Measurements from ENCODE around the gene STARD5.

Gene STARD5

GRCh38 chr15:81317642-81318017 is 6.3 kb downstream of the STARD5 start:
- no peak overlapping the region for H3K27ac ChIP-seq
- TF ChIP-seq CTCF (IDR thresholded peaks at IDR 0.05) (no peak), ZFX (IDR thresholded peaks at IDR 0.05; ENCODE audit: borderline replicate concordance) (no peak)

- TF ChIP-seq CTCF (IDR thresholded peaks at IDR 0.05) (no peak), ZFX (IDR thresholded peaks at IDR 0.05; ENCODE audit: borderline replicate concordance) (no peak)
- H3K27ac ChIP-seq: no peak overlapping the region
Measured at GRCh38 chr15:81316267-81316666, 7.7 kb downstream of the STARD5 start.

DNA sequence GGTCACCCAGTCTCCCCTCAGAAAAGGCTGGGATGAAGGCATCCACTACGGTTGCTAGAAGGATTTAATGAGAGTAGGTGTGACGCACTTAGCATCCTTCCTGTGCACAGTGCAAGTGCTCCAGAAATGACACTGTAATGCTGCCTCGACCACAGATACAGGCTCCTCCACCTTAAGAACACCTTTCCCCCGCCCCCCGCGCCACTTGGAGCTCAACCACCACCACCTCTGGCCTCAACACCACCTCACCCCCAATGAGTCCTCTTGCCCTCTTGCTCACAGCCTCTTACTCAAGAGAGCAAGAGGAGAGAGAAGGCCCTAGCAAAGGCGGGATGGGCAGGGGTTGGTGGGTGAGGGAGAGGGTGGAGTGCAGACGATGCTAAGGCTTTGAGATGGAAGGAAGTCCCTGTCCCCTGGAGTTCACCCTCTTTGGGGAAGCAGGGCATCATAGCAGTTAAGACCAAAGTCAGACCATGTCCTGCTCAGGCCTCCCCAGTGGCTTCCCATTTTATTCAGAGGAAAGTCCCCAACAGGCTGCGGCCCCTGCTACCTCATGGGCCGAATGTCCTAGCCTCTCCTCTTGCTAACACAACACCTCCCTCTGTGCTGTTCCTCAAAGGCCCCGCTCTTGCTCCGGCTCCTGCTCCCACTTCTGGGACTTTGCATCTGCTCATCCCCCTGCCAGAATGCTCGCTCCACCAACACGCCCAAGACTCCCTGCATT is 8.3 kb downstream of the STARD5 start:
- no peak overlapping the region for H3K27ac ChIP-seq
- TF ChIP-seq ZFX (IDR thresholded peaks at IDR 0.05; ENCODE audit: borderline replicate concordance): no peak
- no peak for TF ChIP-seq CTCF (IDR thresholded peaks at IDR 0.05)

- no peak overlapping the region for H3K27ac ChIP-seq
- TF ChIP-seq CTCF (IDR thresholded peaks at IDR 0.05) (no peak), ZFX (IDR thresholded peaks at IDR 0.05; ENCODE audit: borderline replicate concordance) (no peak)
Measured at GRCh38 chr15:81314378-81314777, 9.6 kb downstream of the STARD5 start.

DNA sequence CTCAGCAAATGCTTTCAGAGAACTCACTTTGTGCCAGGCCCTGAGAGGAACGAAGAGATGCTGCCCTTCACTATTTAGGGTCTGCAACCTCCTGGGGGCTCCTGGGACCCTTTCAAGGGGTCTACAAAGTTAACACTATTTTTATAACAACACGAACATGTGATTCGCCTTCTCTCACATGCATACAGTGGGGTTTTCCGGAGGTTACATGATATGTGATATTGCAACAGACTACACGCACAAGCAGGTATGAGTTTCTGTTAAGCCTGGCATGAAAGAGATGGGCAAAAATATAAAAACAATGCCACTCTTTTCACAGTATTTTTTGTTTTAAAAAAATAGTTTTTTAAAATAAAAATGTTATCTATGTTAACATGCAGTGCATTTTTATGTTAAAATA is 10.3 kb downstream of the STARD5 start:
- H3K27ac ChIP-seq: no peak overlapping the region
- TF ChIP-seq CTCF (IDR thresholded peaks at IDR 0.05): no peak
- no peak for TF ChIP-seq ZFX (IDR thresholded peaks at IDR 0.05; ENCODE audit: borderline replicate concordance)

DNA sequence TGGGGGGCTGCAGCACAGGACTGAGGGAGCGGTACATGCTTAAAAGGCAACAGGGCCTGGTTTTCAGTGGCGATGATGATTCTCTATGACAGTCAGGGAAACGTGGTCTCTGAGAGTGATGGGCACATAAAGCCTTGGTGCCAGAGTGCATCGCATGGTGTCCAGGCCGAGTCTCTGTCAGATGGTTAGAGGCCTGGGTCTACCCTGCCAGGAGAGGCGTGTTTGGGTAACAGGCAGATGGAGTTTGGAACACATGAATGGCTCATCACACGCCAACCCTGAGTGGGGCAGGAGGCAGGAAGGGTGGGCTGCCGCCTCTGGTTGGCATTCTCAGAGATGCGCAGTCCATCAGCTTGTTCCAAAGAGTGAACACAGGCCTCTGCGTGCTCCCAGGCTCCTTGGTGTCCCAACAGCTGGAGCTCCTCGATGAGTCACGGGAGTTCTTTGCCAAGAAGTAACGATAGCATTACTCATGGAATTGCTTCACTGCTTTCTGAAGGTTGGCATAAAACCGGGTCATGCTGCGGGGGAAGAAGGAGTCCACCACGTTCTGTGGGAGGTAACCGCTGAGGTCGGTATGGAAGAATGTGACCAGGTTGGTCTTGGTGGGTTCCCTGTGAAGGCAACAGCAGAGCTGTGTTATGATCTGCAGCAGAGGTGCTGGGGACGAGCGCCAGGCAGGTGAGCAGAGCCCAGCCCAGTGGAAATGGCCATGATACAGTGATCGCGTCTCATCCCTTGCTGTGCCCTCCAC is 11.0 kb downstream of the STARD5 start:
- TF ChIP-seq ZFX (IDR thresholded peaks at IDR 0.05; ENCODE audit: borderline replicate concordance) (no peak), CTCF (IDR thresholded peaks at IDR 0.05) (no peak)
- H3K27ac ChIP-seq: no peak overlapping the region
